Psoas muscle (tissue), 8 donors: ENCODE measurements around the gene AHSP. TPM values are rescaled to one million over a fixed set of nuclear protein-coding genes. Genes with fewer than 3 reads are reported as not detected.
"Not testable (repeated sequence)": the region's sequence is repeated elsewhere in the genome, so short reads cannot be mapped to it uniquely, and the experiment has no call there.

ENCODE experiments used
- ATAC-seq, 4 donors: fragments of 200-7000 bp; cut with Tn5 transposase; one replicate each; pipeline ENCODE4 v1.9.1; 2020; ENCODE audit warnings: moderate library complexity in 3 of 4, mild to moderate bottlenecking in 2 of 4
- DNase-seq, 2 donors: peaks; one replicate each; pipeline ENCODE4 v3.0.0-alpha.2; 2020
- H3K27ac ChIP-seq: fragments of 200-600 bp; one replicate; pipeline ENCODE4 v1.8.0; 2022
- H3K27me3 ChIP-seq, 3 donors: fragments of 200-600 bp in 1 of 3; one replicate each; pipeline versions ENCODE4 v1.6.1 to v1.8.0; 2013 to 2022; ENCODE audit warnings: low read length in 2 of 3, mild to moderate bottlenecking in 2 of 3, moderate library complexity in 1 of 3; ENCODE audit not compliant: insufficient read depth in 3 of 3
- H3K36me3 ChIP-seq, 2 donors: fragments of 200-600 bp in 1 of 2; one replicate each; pipeline versions ENCODE4 v1.6.1 to v1.8.0; 2013 to 2022; ENCODE audit warnings: low read depth in 1 of 2, mild to moderate bottlenecking in 1 of 2, moderate library complexity in 1 of 2; ENCODE audit not compliant: insufficient read depth in 1 of 2
- H3K4me1 ChIP-seq: fragments of 200-600 bp; one replicate; pipeline ENCODE4 v1.8.0; 2022
- H3K4me3 ChIP-seq: fragments of 200-600 bp; one replicate; pipeline ENCODE4 v1.8.0; 2022; ENCODE audit warnings: mild to moderate bottlenecking
- H3K9me3 ChIP-seq: fragments of 200-600 bp; one replicate; pipeline ENCODE4 v1.8.0; 2022
- WGBS, 3 donors: extraction: QIAGEN DNeasy Blood & Tissue Kit; methylation state at CpG; one replicate each; pipeline versions ENCODE4 v1.1.6 to v1.1.7; 2013; 5-methylcytosine and 5-hydroxymethylcytosine counted together
- intact Hi-C, 2 donors: fragments of 100-400 bp; cut with DNase I; formaldehyde crosslinking; loops; one replicate each; pipeline versions ENCODE4 v1.11.0 to v1.14.2; 2022
- polyA plus RNA-seq, 3 donors: library from polyadenylated mRNA; stranded (reverse); fragments of 200-250 nt; gene quantifications; one replicate each; pipeline ENCODE4 v1.2.3, GENCODE V29; 2013
- total RNA-seq, 4 donors: library from RNA; stranded (reverse); fragmentation: NEBNext Ultra II Directional in 2 of 4; extraction: Animal tissue kit (Norgen Biotek cat#: 25700) in 2 of 4; gene quantifications; one replicate each; pipeline versions ENCODE4 v1.2.1 to v1.2.4, GENCODE V29; 2021 to 2023
- TF ChIP-seq, protein P1 (sequence below): fragments of 200-600 bp; IDR thresholded peaks from one replicate; pipeline ENCODE4 v1.8.0; 2022; ENCODE audit warnings: antibody characterized with exemption
- donor health status: healthy with polysubstance abuse.
- donor health status: DM: no; HTN: no; CAD: no; lungs with moderate emphysema.
- donor health status: Bipolar disorder and iron deficiency.
- donor health status: healthy.
- donor health status: DM: yes; HTN: yes; CAD: no.
- donor health status: DM: no; HTN: no; CAD: no.
- donor health status: DM: no; HTN: no; CAD: no.
- donor health status: DM: yes; HTN: yes; CAD: no.

AHSP gene
- total and polyA plus RNA-seq, 7 donors: 3.5 TPM; not detected in 6

DNA sequence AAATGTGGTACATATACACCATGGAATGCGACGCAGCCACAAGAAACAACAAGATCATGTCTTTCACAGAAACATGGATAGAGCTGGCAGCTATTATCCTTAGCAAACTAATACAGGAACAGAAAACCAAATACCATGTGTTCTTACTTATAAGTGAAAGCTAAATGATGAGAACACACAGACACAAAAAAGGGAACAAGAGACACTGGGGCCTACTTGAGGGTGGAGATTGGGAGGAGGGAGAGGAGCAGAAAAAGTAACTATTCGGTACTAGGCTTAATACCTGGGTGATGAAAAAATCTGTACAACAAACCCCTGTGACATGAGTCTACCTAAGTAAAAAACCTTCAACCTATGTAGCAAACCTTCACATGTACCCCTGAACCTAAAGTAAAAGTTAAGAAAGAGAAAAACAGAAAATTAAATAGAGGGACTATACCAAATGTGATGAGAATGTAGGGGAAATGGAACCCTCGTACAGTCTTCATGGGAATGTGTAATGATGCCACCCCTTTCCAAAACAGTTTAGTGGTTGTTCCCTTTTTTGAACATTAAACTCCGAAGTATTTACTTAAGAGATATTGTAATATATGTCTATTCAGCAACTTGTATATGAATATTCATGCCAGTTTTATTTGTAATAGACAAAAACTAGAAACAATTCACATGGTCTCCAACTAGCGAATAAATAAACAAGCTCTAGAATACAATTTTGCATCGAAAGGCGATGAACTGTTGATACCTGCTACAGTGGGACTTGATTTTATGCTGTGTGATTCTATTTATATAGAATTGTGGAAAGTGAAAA, 33.9 kb downstream of the AHSP start:
- TF ChIP-seq, protein P1, sequence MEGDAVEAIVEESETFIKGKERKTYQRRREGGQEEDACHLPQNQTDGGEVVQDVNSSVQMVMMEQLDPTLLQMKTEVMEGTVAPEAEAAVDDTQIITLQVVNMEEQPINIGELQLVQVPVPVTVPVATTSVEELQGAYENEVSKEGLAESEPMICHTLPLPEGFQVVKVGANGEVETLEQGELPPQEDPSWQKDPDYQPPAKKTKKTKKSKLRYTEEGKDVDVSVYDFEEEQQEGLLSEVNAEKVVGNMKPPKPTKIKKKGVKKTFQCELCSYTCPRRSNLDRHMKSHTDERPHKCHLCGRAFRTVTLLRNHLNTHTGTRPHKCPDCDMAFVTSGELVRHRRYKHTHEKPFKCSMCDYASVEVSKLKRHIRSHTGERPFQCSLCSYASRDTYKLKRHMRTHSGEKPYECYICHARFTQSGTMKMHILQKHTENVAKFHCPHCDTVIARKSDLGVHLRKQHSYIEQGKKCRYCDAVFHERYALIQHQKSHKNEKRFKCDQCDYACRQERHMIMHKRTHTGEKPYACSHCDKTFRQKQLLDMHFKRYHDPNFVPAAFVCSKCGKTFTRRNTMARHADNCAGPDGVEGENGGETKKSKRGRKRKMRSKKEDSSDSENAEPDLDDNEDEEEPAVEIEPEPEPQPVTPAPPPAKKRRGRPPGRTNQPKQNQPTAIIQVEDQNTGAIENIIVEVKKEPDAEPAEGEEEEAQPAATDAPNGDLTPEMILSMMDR: no peak
- Histone ChIP-seq H3K4me3 (no peak overlapping the region), H3K4me1 (no peaks in the 10 kb centered on the region), H3K27ac (no peak overlapping the region), H3K36me3 (no peaks in the 10 kb centered on the region), H3K9me3 (no peaks in the 10 kb centered on the region), H3K27me3 (peaks cover 0 to 11% (median 3%) of the 10 kb centered on the region in 3 donors)
- ATAC-seq (no peak), DNase-seq (no peak)
- intact Hi-C loops: no loop called here
- 75 to 81% (median 80%) methylated on average over 8 of the region's 8 CpGs for WGBS, 3 donors

DNA sequence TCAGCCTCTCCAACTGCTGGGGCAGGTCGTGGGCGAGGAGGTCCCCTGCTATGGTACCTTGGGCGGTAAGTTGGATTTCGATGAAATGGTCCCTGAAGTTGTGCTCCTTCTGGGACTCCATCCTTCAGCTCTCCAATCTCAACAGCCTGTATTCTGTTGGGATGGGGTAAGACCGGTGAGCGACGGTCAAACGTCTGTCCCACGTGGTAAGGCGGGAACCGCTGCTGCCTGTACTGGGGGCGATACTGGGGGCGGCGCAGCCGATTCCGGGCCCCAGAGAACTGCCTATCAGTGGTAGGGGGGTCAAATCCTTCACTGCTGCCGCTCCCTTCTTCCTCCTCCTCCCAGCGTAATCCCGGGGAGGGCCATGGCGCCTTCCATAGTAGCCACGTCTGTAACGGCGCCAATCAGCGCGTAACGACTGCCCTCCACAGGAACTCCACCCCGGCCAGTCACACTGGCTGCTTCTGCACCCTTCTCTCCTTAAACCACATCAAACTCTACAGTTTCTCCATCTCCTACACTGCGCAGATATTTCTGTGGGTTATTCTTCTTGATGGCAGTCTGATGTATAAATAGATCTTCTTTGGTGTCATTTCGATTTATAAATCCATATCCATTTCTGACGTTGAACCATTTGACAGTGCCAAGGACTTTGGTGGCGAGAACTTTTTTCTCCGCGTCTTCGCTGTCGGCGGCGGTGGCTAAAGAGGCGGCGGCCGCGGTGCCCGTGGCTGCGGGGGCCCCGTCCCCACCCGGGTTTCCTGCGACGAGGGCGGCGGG, 41.1 kb downstream of the AHSP start:
- no peak for DNase-seq
- TF ChIP-seq, protein P1: no peak
- WGBS, 3 donors: 5 to 7% (median 6%) methylated on average over 40 to 49 of the region's 49 CpGs
- peaks cover 2 to 41% (median 13%) of the 10 kb centered on the region in 3 donors for H3K27me3 ChIP-seq
- no peaks in the 10 kb centered on the region for H3K36me3 ChIP-seq
- no peak for ATAC-seq
- H3K27ac ChIP-seq: no peak overlapping the region
- no peaks in the 10 kb centered on the region for H3K4me1 ChIP-seq
- H3K4me3 ChIP-seq: peak overlapping the region; percentile 34
- intact Hi-C loops: no loop called here
- peaks cover 5% of the 10 kb centered on the region for H3K9me3 ChIP-seq

DNA sequence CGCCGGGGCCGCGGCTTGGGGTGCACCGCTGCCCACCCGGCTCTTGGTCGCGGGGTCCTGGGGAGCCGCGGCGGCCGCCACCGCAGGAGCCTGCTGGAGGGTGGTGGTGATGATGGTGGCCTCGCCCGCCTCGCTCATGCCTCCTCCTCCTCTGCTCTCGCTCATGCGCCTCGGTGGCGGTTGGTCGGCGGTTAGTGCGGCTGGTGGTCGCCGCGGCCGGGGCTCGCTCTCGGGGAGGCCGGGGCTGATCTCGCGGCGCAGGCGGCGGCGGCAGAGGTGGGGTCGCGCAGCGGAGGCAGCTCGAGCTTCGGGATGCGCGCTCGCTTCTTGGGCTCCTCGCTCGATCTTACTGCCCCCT, 41.6 kb downstream of the AHSP start:
- H3K4me3 ChIP-seq: peak overlapping the region; percentile 34

DNA sequence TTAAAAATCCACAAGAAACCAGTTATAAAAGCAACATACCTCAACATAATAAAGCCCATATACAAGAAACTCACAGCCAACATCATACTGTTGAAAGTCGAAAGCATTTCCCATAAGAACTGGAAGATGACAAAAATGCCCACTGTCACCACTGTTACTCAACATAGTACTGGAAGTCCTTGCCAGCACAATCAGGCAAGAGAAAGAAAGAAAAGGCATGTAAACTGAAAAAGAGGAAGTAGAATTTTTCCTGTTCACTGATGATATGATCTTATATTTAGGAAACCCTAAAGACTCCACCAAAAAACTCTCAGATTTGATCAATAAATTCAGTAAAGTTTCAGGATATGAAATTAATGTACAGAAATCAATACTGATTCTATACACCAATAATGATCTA, 45.1 kb downstream of the AHSP start:
- intact Hi-C loops: no loop called here
- TF ChIP-seq, protein P1: no peak

More for the DNA sequence above, 41.6 kb downstream of the AHSP start:
- H3K4me1 ChIP-seq: no peaks in the 10 kb centered on the region
- peaks cover 5% of the 10 kb centered on the region for H3K9me3 ChIP-seq
- H3K36me3 ChIP-seq: no peaks in the 10 kb centered on the region
- ATAC-seq (no peak), DNase-seq (no peak)
- peaks cover 2 to 41% (median 13%) of the 10 kb centered on the region in 3 donors for H3K27me3 ChIP-seq
- intact Hi-C loops: no loop called here
- 0 to 2% (median 1%) methylated on average over 21 to 46 of the region's 46 CpGs for WGBS, 3 donors
- TF ChIP-seq, protein P1: no peak
- no peak overlapping the region for H3K27ac ChIP-seq

DNA sequence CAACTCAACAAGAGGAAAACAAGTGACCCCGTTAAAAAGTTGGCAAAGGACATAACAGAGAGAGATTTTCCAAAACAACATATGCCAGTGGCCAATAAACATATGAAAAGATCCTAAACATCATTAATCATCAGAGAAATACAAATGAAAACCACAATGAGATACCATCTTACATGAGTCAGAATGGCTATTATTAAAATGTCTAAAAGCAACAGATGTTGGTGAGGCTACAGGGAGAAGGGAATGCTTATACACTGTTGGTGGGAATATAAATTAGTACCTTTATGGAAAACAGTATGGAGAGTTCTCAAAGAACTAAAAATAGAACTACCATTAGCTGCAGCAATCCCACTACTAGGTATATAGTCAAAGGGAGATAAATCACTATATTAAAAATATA, 46.5 kb downstream of the AHSP start:
- Histone ChIP-seq H3K27me3 (peaks cover 2 to 17% (median 4%) of the 10 kb centered on the region in 3 donors), H3K9me3 (peaks cover 14% of the 10 kb centered on the region)
- DNase-seq, H3K36me3 ChIP-seq, H3K27ac ChIP-seq, H3K4me1 ChIP-seq, intact Hi-C loops, ATAC-seq, H3K4me3 ChIP-seq: not testable (repeated sequence)
- 23 to 35% (median 28%) methylated on average over 1 of the region's 1 CpG for WGBS, 3 donors

More for the DNA sequence above, 45.1 kb downstream of the AHSP start:
- WGBS, 3 donors: 63 to 69% (median 69%) methylated on average over 1 of the region's 1 CpG
- no peak overlapping the region for H3K4me3 ChIP-seq
- peaks cover 2 to 29% (median 11%) of the 10 kb centered on the region in 3 donors for H3K27me3 ChIP-seq
- ATAC-seq: no peak
- H3K9me3 ChIP-seq: peaks cover 10% of the 10 kb centered on the region
- no peaks in the 10 kb centered on the region for H3K4me1 ChIP-seq
- DNase-seq: no peak
- H3K27ac ChIP-seq: no peak overlapping the region
- H3K36me3 ChIP-seq: no peaks in the 10 kb centered on the region
